ENCODE results near the gene PPP3CA. TPM values are rescaled to one million over a fixed set of nuclear protein-coding genes. Genes with fewer than 3 reads are reported as not detected.
A peak's percentile ranks its signal among the peaks of the same experiment; 100 is the strongest.

The PPP3CA gene
- total and polyA plus RNA-seq, 4 experiments from 2014 or later = 5.0 to 41.8 (median 22.9) TPM

DNA sequence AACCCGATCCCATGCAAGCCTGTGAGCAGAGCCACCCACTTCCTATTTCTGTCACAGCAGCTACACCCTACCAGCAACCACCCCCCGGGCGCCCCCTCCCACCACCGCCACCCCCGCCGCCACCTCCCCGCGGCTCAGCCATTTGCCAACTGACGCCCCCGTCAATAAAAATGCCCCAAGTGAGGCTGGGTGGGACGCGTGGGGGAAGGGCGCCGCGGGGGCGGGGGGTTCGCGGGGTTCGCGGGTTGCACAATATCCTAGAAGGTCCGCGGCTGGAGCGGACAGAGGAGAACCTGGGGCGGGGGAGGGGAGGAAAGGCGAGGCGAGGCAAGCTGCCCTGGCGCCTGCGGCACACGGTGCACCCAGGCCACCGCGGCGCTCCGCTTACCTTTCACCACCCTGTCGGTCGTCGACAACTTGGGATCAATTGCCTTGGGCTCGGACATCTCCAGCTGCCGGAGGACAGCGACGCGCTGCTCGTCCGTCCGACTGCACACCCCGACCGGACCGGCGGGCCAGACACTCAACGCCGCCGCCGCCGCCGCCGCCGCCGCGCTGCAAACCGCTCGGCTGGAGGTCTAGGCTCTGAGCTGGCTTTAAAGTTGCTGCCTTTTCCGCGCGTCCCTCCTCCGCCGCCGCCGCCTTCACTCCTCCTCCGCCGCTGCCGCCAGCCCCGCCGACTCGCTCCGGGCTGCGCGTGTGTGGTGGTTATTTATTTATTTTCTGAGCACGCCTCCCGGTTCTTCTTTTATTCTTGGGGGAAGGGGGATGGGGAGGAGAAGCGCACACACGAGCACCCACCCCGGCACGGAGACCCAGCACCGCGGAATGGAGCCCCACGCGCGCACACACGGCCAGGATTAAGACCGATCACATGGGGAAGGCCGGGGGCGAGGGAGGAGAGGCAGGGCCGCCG is 717 bp downstream of the PPP3CA start:
- peak overlapping the region; percentile 81 for H3K27ac ChIP-seq (ENCODE audit: low read depth, low read length)
- Mint-ChIP-seq H3K27ac (peak overlapping the region; percentile 92 to 98 (median 96)), H3K4me3 (peak overlapping the region; percentile 93 to 99 (median 96)), H3K36me3 (peaks cover 0 to 16% of the 10 kb centered on the region in 2 donors), H3K9me3 (no peaks in the 10 kb centered on the region), H3K27me3 (peaks cover 0 to 5% of the 10 kb centered on the region in 2 donors), H3K4me1 (peaks cover 28 to 44% (median 37%) of the 10 kb centered on the region in 4 donors)
- peak; percentile 66 to 79 (median 68) for DNase-seq
- ChIA-PET POLR2A (ENCODE audit: partially characterized antibody) (interaction anchor here (0.7 to 4.7 kb wide), 24 partner anchors 7 to 1481 kb away, joined by 3 to 53 read pairs (median 4); partner anchors contain the start of genes SLC39A8 and UBE2D3), CTCF (ENCODE audit: partially characterized antibody) (interaction anchor here (1.5 to 3.4 kb wide), 4 partner anchors 9 to 327 kb away, joined by 3 to 16 read pairs (median 10); no protein-coding TSS in a partner anchor)
- peaks cover 35% of the 10 kb centered on the region for H3K4me1 ChIP-seq (ENCODE audit: insufficient read depth, low read length)
- H3K36me3 ChIP-seq (ENCODE audit: insufficient read depth, low read length) = no peaks in the 10 kb centered on the region
- intact Hi-C loops (cut with micrococcal nuclease) = loop anchor here (1.0 to 10.0 kb wide), 18 partner anchors 8 to 1839 kb away; partner anchors contain the start of genes CISD2, H2AZ1, MANBA and SLC9B2
- H3K9me3 ChIP-seq (ENCODE audit: control insufficient read depth in 1 of 2, low read length in 2 of 2) = no peaks in the 10 kb centered on the region
- no peaks in the 10 kb centered on the region for H3K27me3 ChIP-seq (ENCODE audit: insufficient read depth, low read length)
- H3K4me3 ChIP-seq (ENCODE audit: low read length in 2 of 2) = peak overlapping the region in 1 of 2 donors; percentile 99

DNA sequence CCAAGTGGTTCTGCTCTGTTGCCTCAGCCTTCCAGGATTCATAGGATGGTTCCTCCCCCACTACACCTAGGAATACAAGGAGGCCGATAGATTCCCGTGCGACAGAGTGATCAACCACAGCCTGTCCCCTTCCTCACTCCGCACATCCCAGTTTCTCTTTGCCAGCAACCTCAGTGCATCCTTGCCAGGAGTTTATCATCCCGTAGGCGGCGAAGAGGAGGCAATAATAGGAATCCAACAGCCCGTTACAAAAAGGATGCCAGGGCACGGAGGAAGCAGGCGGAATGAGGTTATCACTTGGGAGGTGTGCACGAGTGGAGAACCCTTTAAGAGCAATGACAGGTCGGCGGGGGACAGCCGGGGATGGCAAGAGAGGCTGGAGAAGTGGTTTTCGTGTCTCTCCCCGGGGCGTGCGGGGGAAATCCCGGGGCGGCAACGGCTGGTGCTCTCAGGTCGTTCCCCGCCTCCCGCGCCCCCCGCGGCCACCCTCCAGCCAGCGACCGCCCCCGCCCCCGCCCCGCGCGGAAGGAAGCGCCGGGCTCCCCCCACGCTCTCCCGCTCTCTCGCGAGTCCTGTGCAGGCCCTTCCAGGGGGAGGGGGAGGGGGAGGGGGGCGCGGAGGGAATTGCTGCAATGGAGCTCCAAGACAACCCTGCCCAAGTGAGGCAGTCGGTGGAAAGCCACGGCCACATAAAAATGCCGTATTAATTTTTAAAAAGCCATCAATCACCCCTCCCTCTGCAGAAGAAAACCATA is 1.6 kb downstream of the PPP3CA start:
- CTCF ChIA-PET (ENCODE audit: partially characterized antibody) = interaction anchor here (1.0 to 3.4 kb wide), 2 partner anchors 8 to 13 kb away, joined by 3 to 16 read pairs; no protein-coding TSS in a partner anchor
- Mint-ChIP-seq H3K4me3 (peak overlapping the region; percentile 93 to 99 (median 97)), H3K4me1 (peaks cover 33 to 49% (median 41%) of the 10 kb centered on the region in 4 donors), H3K27ac (peak overlapping the region; percentile 87 to 98 (median 92)), H3K27me3 (peaks cover 0 to 5% of the 10 kb centered on the region in 2 donors), H3K9me3 (no peaks in the 10 kb centered on the region), H3K36me3 (peaks cover 0 to 16% of the 10 kb centered on the region in 2 donors)
- intact Hi-C loops (cut with micrococcal nuclease) = loop anchor here (1.0 to 10.0 kb wide), 14 partner anchors 7 to 1838 kb away; partner anchors contain the start of genes CISD2, H2AZ1, MANBA and SLC9B2
- Histone ChIP-seq H3K27ac (ENCODE audit: low read depth, low read length) (peak overlapping the region; percentile 81), H3K27me3 (ENCODE audit: insufficient read depth, low read length) (no peaks in the 10 kb centered on the region), H3K36me3 (ENCODE audit: insufficient read depth, low read length) (no peaks in the 10 kb centered on the region), H3K9me3 (ENCODE audit: control insufficient read depth in 1 of 2, low read length in 2 of 2) (no peaks in the 10 kb centered on the region), H3K4me1 (ENCODE audit: insufficient read depth, low read length) (peaks cover 44% of the 10 kb centered on the region), H3K4me3 (ENCODE audit: low read length in 2 of 2) (peak overlapping the region; percentile 71 to 99)
- DNase-seq = peak; percentile 61 to 85 (median 65)
- POLR2A ChIA-PET (ENCODE audit: partially characterized antibody) = interaction anchor here (1.0 to 4.7 kb wide), 13 partner anchors 9 to 1482 kb away, joined by 3 to 53 read pairs (median 5); partner anchors contain the start of gene UBE2D3

DNA sequence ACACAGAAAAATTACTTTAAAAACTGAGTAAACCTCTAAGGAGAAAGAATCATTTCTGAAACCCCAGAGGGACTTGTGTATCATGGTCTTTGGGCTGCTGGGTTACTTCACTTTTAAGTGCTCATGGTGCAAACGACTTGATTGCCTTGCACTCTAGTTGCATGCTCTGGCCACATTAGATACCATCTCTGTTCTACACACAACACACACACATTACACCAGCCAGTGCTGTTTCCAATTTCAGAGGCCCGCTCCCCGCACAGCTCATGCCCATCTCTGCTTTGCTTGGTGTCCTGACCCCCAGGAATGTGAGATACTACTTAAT is 2.1 kb downstream of the PPP3CA start:
- peak overlapping the region; percentile 52 for H3K27ac ChIP-seq (ENCODE audit: low read depth, low read length)
- peak overlapping the region; percentile 71 to 99 for H3K4me3 ChIP-seq (ENCODE audit: low read length in 2 of 2)
- Mint-ChIP-seq H3K4me1 (peaks cover 36 to 55% (median 46%) of the 10 kb centered on the region in 4 donors), H3K27me3 (peaks cover 0 to 5% of the 10 kb centered on the region in 2 donors), H3K9me3 (no peaks in the 10 kb centered on the region), H3K4me3 (peak overlapping the region; percentile 88 to 99 (median 96)), H3K27ac (peak overlapping the region; percentile 86 to 98 (median 89)), H3K36me3 (peaks cover 0 to 16% of the 10 kb centered on the region in 2 donors)
- POLR2A ChIA-PET (ENCODE audit: partially characterized antibody) = interaction anchor here (0.8 to 1.0 kb wide), 3 partner anchors 16 to 1482 kb away, joined by 3 to 4 read pairs (median 3); partner anchors contain the start of gene UBE2D3
- intact Hi-C loops (cut with micrococcal nuclease) = loop anchor here (5.0 to 10.0 kb wide), 8 partner anchors 83 to 1838 kb away; partner anchors contain the start of genes MANBA and SLC9B2
- peak in 2 of 5 donors; percentile 8 to 18 for DNase-seq
- no peaks in the 10 kb centered on the region for H3K27me3 ChIP-seq (ENCODE audit: insufficient read depth, low read length)
- H3K9me3 ChIP-seq (ENCODE audit: control insufficient read depth in 1 of 2, low read length in 2 of 2) = no peaks in the 10 kb centered on the region
- peaks cover 49% of the 10 kb centered on the region for H3K4me1 ChIP-seq (ENCODE audit: insufficient read depth, low read length)
- no peaks in the 10 kb centered on the region for H3K36me3 ChIP-seq (ENCODE audit: insufficient read depth, low read length)
- CTCF ChIA-PET (ENCODE audit: partially characterized antibody) = interaction anchor here (1.0 kb wide), 1 partner anchor 13 kb away, joined by 3 read pairs; no protein-coding TSS in a partner anchor

DNA sequence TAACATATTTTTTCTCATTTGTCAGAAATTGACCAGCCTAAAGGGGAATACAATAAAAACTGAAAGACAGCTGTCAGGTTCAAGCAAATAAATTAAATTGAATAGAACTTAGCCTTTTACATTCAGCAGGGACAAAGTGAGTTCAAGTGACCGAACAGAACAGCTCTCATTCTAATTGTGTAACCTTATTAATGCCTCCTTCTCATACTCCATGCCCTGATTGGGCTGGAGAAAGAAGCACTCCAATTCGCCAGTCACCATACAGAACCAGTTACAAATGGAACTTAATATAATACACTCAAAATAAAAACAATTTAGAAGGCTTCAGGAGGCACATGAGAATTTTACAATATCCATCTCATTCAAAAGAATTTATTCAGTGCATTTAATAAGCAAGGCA is 8.0 kb downstream of the PPP3CA start:
- no peak for DNase-seq
- POLR2A ChIA-PET (ENCODE audit: partially characterized antibody) = interaction anchor here (0.8 to 1.2 kb wide), 2 partner anchors 8 to 57 kb away, joined by 3 to 6 read pairs; partner anchors contain the start of gene PPP3CA
- H3K27me3 Mint-ChIP-seq = no peaks in the 10 kb centered on the region
- intact Hi-C loops (cut with micrococcal nuclease) = no loop called here
- peaks cover 74% of the 10 kb centered on the region for H3K4me1 ChIP-seq (ENCODE audit: insufficient read depth, low read length)
- no peaks in the 10 kb centered on the region for H3K36me3 ChIP-seq (ENCODE audit: insufficient read depth, low read length)
- no peaks in the 10 kb centered on the region for H3K36me3 Mint-ChIP-seq
- CTCF ChIA-PET (ENCODE audit: partially characterized antibody) = interaction anchor here (0.9 to 1.6 kb wide), 2 partner anchors 9 to 13 kb away, joined by 4 to 5 read pairs; no protein-coding TSS in a partner anchor
- no peaks in the 10 kb centered on the region for H3K9me3 Mint-ChIP-seq
- no peaks in the 10 kb centered on the region for H3K27me3 ChIP-seq (ENCODE audit: insufficient read depth, low read length)
- H3K4me1 Mint-ChIP-seq = peaks cover 57 to 87% (median 73%) of the 10 kb centered on the region in 4 donors
- no peak overlapping the region for H3K4me3 ChIP-seq (ENCODE audit: low read length in 2 of 2)
- H3K4me3 Mint-ChIP-seq = peak overlapping the region in 1 of 8 donors; percentile 13
- peak overlapping the region in 5 of 7 donors; percentile 5 to 59 (median 23) for H3K27ac Mint-ChIP-seq
- no peaks in the 10 kb centered on the region for H3K9me3 ChIP-seq (ENCODE audit: control insufficient read depth in 1 of 2, low read length in 2 of 2)
- no peak overlapping the region for H3K27ac ChIP-seq (ENCODE audit: low read depth, low read length)

DNA sequence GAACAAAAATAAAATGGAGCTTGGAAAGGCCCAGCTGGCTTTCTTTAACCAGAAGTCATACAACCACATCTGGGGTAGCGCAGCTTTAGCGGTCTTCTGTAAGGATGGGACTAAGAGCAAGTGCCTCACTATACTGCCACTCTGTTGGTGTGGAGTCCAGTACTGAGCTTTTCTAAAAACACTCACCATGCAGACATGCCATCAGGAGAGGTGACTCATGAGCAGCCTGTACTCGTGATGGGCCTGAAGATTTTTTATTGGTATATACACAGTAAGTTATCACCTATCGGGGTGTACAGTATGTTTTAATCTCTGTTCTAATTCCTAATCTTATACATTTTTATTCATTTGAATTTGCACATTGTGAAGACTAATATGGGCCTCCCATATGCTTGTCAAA is 9.6 kb downstream of the PPP3CA start:
- peak overlapping the region in 4 of 7 donors; percentile 66 to 80 (median 69) for H3K27ac Mint-ChIP-seq
- H3K4me1 Mint-ChIP-seq = peaks cover 50 to 80% (median 68%) of the 10 kb centered on the region in 4 donors
- Histone ChIP-seq H3K27ac (ENCODE audit: low read depth, low read length) (no peak overlapping the region), H3K27me3 (ENCODE audit: insufficient read depth, low read length) (no peaks in the 10 kb centered on the region), H3K9me3 (ENCODE audit: control insufficient read depth in 1 of 2, low read length in 2 of 2) (no peaks in the 10 kb centered on the region), H3K4me3 (ENCODE audit: low read length in 2 of 2) (no peak overlapping the region), H3K36me3 (ENCODE audit: insufficient read depth, low read length) (no peaks in the 10 kb centered on the region), H3K4me1 (ENCODE audit: insufficient read depth, low read length) (peaks cover 62% of the 10 kb centered on the region)
- H3K9me3 Mint-ChIP-seq = no peaks in the 10 kb centered on the region
- ChIA-PET CTCF (ENCODE audit: partially characterized antibody) (interaction anchor here (3.3 kb wide), 1 partner anchor 10 kb away, joined by 16 read pairs; the partner anchor contains the start of gene PPP3CA), POLR2A (ENCODE audit: partially characterized antibody) (interaction anchor here (1.0 to 2.4 kb wide), 3 partner anchors 10 to 317 kb away, joined by 3 to 23 read pairs (median 5); partner anchors contain the start of gene PPP3CA)
- DNase-seq = no peak
- H3K27me3 Mint-ChIP-seq = no peaks in the 10 kb centered on the region
- peak overlapping the region in 1 of 8 donors; percentile 18 for H3K4me3 Mint-ChIP-seq
- no peaks in the 10 kb centered on the region for H3K36me3 Mint-ChIP-seq
- intact Hi-C loops (cut with micrococcal nuclease) = loop anchor here (1.0 kb wide), 1 partner anchor 9 kb away; no protein-coding TSS in a partner anchor

DNA sequence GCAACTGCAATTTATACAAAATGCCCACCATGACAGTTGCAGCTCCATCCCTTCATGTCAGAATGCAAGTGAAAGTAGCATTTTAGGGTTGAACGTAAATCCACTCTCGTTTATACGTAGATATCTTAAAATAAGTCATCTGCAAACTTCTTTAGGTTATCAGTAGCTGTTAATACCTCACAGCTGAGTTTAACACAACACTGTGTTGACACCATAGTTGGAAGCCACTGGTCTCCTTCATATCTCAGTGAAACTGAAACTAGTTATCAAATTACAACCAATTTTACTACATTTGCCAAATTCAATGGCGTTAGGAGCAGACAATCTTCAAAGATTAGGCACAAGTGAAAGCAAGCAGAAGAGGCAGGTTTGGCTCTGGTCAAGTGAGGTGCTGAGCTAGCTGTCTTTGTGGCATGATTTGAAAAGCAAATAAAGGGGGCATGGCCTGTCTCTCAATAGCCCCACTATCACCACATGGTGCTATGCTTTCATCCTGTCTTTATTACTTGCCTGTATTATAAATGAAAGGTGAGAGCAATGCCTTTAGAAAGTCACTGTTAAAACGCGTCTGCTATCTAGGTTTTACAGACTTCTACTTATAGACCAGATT is 12.3 kb downstream of the PPP3CA start:
- H3K4me1 ChIP-seq (ENCODE audit: insufficient read depth, low read length) = peaks cover 49% of the 10 kb centered on the region
- CTCF ChIA-PET (ENCODE audit: partially characterized antibody) = no interaction called here
- H3K27ac ChIP-seq (ENCODE audit: low read depth, low read length) = no peak overlapping the region
- peak overlapping the region in 5 of 7 donors; percentile 8 to 85 (median 39) for H3K27ac Mint-ChIP-seq
- POLR2A ChIA-PET (ENCODE audit: partially characterized antibody) = interaction anchor here (1.7 kb wide), 1 partner anchor 12 kb away, joined by 6 read pairs; the partner anchor contains the start of gene PPP3CA
- no peaks in the 10 kb centered on the region for H3K36me3 ChIP-seq (ENCODE audit: insufficient read depth, low read length)
- H3K27me3 Mint-ChIP-seq = no peaks in the 10 kb centered on the region
- H3K27me3 ChIP-seq (ENCODE audit: insufficient read depth, low read length) = no peaks in the 10 kb centered on the region
- H3K4me3 ChIP-seq (ENCODE audit: low read length in 2 of 2) = no peak overlapping the region
- intact Hi-C loops (cut with micrococcal nuclease) = no loop called here
- no peaks in the 10 kb centered on the region for H3K36me3 Mint-ChIP-seq
- no peaks in the 10 kb centered on the region for H3K9me3 ChIP-seq (ENCODE audit: control insufficient read depth in 1 of 2, low read length in 2 of 2)
- DNase-seq = peak in 2 of 5 donors; percentile 4 to 5
- H3K4me3 Mint-ChIP-seq = peak overlapping the region in 7 of 8 donors; percentile 3 to 79 (median 46)
- H3K9me3 Mint-ChIP-seq = no peaks in the 10 kb centered on the region
- H3K4me1 Mint-ChIP-seq = peaks cover 57 to 89% (median 73%) of the 10 kb centered on the region in 4 donors

Data from CD4-positive, alpha-beta memory T cell (primary cell).